NT2/D1 (cell line): ENCODE measurements around the gene IL25.
A peak's percentile ranks its signal among the peaks of the same experiment; 100 is the strongest.
"Not testable (repeated sequence)": the region's sequence is repeated elsewhere in the genome, so short reads cannot be mapped to it uniquely, and the experiment has no call there.

Source experiments
- DNase-seq: peaks from one replicate; pipeline ENCODE4 v3.0.0-alpha.2; 2011; ENCODE audit warnings: low read depth, low spot score
- H3K27me3 ChIP-seq: 2 replicates; pipeline ENCODE4 v1.6.0; 2011; ENCODE audit warnings: mild to moderate bottlenecking; ENCODE audit not compliant: insufficient read length, insufficient read depth
- H3K36me3 ChIP-seq: 2 replicates; pipeline ENCODE4 v1.6.1; 2011; ENCODE audit warnings: mild to moderate bottlenecking, low read length, mixed read lengths; ENCODE audit not compliant: insufficient read depth, insufficient read length
- H3K4me1 ChIP-seq: 2 replicates; pipeline ENCODE4 v1.5.1; 2011; ENCODE audit not compliant: insufficient read depth, insufficient read length
- H3K4me3 ChIP-seq: 2 replicates; pipeline ENCODE4 v1.5.1; 2011; ENCODE audit warnings: low read depth; ENCODE audit not compliant: insufficient read length
- H3K9ac ChIP-seq: 2 replicates; pipeline ENCODE4 v1.6.0; 2011; ENCODE audit warnings: low read depth; ENCODE audit not compliant: insufficient read length
- H3K9me3 ChIP-seq: 2 replicates; pipeline ENCODE4 v1.5.1; 2011; ENCODE audit warnings: mild to moderate bottlenecking, low read length; ENCODE audit not compliant: insufficient read depth
- SUZ12 ChIP-seq: IDR thresholded peaks from 2 replicates; pipeline ENCODE4 v1.6.1; 2011; ENCODE audit not compliant: insufficient read length, insufficient read depth; ENCODE audit errors: extremely low read depth
- YY1 ChIP-seq: IDR thresholded peaks from 2 replicates; pipeline ENCODE4 v1.6.1; 2011; ENCODE audit not compliant: insufficient read length, insufficient read depth
- ZNF274 ChIP-seq: IDR thresholded peaks from 2 replicates; pipeline ENCODE4 v1.6.1; 2011; ENCODE audit warnings: mild to moderate bottlenecking, low read depth, low read length

Gene IL25

DNA sequence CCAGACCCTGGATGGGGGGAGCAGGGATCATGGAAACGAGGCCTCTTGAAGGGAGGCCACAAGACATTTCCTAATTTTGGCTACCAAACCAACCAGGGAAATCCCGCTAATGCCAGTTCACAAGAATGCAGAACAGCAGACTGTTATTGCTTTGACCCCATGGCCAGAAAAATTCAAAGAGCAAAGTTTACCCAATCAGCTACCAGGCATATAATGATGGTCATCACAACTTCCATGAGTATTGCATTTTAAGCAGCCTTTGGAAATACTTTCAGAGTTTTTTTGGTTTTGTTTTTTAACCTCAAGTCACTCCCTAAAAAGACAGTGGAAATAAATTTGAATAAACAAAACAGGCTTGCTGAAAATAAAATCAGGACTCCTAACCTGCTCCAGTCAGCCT lies at the start of gene IL25:
IL25 (plus strand) TSS at position 301 of the 400 bp plus-strand sequence.
- H3K9ac ChIP-seq, result no peak within 1 kb of the TSS
- TF ChIP-seq ZNF274, result no peak
- no peaks in the 10 kb centered on the region for H3K36me3 ChIP-seq
- no peak within 1 kb of the TSS for H3K4me3 ChIP-seq
- peaks cover 34% of the 10 kb centered on the region for H3K27me3 ChIP-seq
- H3K4me1 ChIP-seq, result peaks cover 4% of the 10 kb centered on the region
- no peaks in the 10 kb centered on the region for H3K9me3 ChIP-seq
- DNase-seq, result no peak

DNA sequence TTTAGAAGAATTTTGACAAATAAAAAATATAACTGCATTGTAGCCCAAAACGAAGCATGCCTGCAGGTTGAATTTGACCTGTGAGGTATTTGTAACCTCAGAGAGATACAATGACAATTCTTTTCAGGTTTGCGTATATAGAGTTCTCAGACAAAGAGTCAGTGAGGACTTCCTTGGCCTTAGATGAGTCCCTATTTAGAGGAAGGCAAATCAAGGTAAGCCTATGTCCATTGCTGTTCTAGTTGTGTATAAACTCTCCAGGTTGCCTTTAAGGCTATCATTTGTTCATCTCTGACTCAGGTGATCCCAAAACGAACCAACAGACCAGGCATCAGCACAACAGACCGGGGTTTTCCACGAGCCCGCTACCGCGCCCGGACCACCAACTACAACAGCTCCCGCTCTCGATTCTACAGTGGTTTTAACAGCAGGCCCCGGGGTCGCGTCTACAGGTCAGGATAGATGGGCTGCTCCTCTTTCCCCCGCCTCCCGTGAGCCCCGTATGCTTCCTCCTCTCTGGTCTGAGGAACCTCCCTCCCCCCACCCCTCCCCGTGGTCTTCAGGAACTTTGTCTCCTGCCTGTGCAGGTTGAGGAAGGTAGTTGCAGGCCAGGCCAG lies 48.7 kb upstream of the IL25 start:
- no peaks in the 10 kb centered on the region for H3K9me3 ChIP-seq
- no peak overlapping the region for H3K4me3 ChIP-seq
- peaks cover 45% of the 10 kb centered on the region for H3K36me3 ChIP-seq
- no peak for TF ChIP-seq SUZ12
- TF ChIP-seq ZNF274, result no peak
- no peak for TF ChIP-seq YY1
- peak overlapping the region; percentile 27 for H3K9ac ChIP-seq
- no peaks in the 10 kb centered on the region for H3K27me3 ChIP-seq
- no peak for DNase-seq
- H3K4me1 ChIP-seq, result no peaks in the 10 kb centered on the region

DNA sequence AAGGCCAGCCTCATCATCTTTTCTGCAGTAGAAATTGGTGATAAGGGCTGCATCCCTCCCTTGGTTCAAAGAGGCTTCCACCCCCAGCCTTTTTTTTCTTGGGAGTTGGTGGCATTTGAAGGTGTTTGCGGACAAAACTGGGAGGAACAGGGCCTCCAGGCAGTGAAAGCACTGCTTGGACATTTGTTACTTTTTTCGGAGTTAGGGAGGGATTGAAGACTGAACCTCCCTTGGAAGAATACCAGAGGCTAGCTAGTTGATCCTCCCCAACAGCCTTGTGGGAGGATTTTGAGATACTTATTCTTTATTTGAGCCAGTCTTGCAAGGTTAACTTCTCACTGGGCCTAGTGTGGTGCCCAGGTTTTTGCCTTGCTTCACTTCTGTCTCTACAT lies 48.2 kb upstream of the IL25 start:
- Histone ChIP-seq H3K36me3 (peaks cover 44% of the 10 kb centered on the region), H3K4me3 (no peak overlapping the region), H3K9ac (peak overlapping the region; percentile 27), H3K9me3 (no peaks in the 10 kb centered on the region), H3K4me1 (no peaks in the 10 kb centered on the region), H3K27me3 (no peaks in the 10 kb centered on the region)
- no peak for DNase-seq
- no peak for TF ChIP-seq SUZ12
- TF ChIP-seq YY1, result no peak
- TF ChIP-seq ZNF274, result no peak

DNA sequence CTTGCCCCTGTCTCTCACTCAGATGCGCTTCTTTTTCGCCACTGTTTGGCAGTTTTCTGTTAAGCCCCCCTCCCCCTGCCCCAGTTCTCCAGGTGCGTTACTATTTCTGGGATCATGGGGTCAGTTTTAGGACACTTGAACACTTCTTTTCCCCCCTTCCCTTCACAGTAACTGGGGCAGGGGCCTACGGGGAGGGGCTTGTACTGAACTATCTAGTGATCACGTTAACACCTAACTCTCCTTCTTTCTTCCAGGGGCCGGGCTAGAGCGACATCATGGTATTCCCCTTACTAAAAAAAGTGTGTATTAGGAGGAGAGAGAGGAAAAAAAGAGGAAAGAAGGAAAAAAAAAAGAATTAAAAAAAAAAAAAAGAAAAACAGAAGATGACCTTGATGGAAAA lies 47.6 kb upstream of the IL25 start:
- DNase-seq, result no peak
- Histone ChIP-seq H3K4me3 (no peak overlapping the region), H3K9me3 (no peaks in the 10 kb centered on the region), H3K4me1 (no peaks in the 10 kb centered on the region), H3K36me3 (peaks cover 39% of the 10 kb centered on the region), H3K9ac (no peak overlapping the region), H3K27me3 (no peaks in the 10 kb centered on the region)
- TF ChIP-seq YY1 (no peak), SUZ12 (no peak), ZNF274 (no peak)

DNA sequence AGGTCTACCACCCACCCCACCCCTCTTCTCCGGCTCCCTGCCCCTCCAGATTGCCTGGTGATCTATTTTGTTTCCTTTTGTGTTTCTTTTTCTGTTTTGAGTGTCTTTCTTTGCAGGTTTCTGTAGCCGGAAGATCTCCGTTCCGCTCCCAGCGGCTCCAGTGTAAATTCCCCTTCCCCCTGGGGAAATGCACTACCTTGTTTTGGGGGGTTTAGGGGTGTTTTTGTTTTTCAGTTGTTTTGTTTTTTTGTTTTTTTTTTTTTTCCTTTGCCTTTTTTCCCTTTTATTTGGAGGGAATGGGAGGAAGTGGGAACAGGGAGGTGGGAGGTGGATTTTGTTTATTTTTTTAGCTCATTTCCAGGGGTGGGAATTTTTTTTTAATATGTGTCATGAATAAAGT lies 46.9 kb upstream of the IL25 start:
- H3K9ac ChIP-seq, H3K4me1 ChIP-seq, H3K9me3 ChIP-seq, H3K4me3 ChIP-seq, H3K27me3 ChIP-seq, DNase-seq: not testable (repeated sequence)
- peaks cover 36% of the 10 kb centered on the region for H3K36me3 ChIP-seq

DNA sequence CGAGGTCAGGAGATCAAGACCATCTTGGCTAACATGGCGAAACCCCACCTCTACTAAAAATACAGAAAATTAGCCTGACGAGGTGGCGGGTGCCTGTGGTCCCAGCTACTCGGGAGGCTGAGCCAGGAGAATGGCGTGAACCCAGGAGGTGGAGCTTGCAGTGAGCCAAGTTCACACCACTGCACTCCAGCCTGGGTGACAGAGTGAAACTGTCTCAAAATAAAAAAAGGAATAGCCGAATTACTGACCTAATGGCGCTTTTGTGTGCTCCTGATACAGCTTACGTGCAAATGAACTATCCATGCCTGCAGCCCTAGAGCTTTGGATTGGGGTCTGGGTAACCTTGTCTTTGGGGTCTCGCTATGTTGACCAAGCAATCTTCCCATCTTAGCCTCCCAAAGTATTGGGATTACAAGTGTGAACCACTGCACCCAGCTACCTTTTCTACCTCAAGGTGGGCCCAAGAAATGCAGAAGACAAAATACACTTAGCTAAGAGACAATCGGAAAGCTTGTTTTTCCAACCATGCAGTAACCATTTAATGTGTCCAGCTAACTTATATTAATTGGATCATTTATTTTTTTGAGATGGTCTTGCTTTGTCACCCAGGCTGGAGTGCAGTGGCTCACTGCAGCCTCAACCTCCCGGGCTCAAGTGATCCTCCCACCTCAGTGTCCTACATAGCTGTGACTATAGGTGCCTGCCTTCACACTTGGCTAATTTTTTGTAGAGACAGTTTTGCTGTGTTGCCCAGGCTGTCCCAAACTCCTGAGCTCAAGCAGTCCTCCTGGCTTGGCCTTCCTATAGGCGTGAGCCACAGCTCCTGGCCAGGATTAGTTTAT lies 45.9 kb upstream of the IL25 start:
- no peak overlapping the region for H3K4me3 ChIP-seq
- no peak for DNase-seq
- no peak overlapping the region for H3K9ac ChIP-seq
- H3K9me3 ChIP-seq, result no peaks in the 10 kb centered on the region
- TF ChIP-seq ZNF274 (no peak), YY1 (no peak), SUZ12 (no peak)
- H3K27me3 ChIP-seq, result no peaks in the 10 kb centered on the region
- peaks cover 36% of the 10 kb centered on the region for H3K36me3 ChIP-seq
- no peaks in the 10 kb centered on the region for H3K4me1 ChIP-seq

DNA sequence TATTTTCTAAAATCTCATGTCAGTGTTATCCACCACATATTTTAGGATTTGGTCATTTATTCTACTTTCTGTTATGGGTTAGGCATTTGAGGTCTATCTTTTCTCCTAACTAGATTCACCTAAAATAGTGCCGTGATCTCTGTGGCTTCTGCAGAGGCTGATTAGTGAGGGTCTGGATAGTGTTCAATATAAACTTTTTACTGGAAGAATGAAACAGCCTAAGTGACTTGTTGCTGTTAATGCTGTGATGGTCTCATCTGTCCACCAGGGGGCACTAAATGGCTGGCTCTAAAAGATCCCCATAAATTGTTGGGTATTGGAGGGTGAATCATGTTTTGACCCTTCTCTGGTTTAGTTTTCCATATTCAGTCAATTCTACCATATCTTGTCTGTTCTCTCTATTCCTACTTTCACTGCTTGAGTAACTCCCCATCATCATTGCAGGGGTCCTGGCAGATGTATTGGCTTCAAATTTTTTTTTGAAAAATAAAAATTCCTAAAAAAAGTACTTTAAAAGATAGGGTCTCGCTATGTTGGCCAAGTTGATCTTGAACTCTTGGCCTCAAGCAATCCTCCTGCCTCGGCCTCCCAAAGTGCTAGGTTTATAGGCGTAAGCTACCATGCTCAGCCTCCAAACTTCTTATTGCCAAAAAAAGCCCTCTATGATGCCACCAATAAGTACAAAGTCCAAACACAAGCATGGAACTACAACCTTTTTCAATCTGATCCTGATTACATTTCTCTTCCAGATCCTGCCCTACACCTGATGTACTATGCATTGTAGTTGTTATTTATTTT lies 44.5 kb upstream of the IL25 start:
- H3K4me1 ChIP-seq, result no peaks in the 10 kb centered on the region
- H3K36me3 ChIP-seq, result peaks cover 24% of the 10 kb centered on the region
- DNase-seq, result peak; percentile 68
- no peak overlapping the region for H3K4me3 ChIP-seq
- H3K9me3 ChIP-seq, result no peaks in the 10 kb centered on the region
- no peaks in the 10 kb centered on the region for H3K27me3 ChIP-seq
- no peak for TF ChIP-seq SUZ12
- no peak overlapping the region for H3K9ac ChIP-seq
